ENCODE measurements around the gene KRT82. TPM values are rescaled to one million over a fixed set of nuclear protein-coding genes. Genes with fewer than 3 reads are reported as not detected.

KRT82 gene
- total and polyA plus RNA-seq, 2 experiments from 2014 or later: not detected

DNA sequence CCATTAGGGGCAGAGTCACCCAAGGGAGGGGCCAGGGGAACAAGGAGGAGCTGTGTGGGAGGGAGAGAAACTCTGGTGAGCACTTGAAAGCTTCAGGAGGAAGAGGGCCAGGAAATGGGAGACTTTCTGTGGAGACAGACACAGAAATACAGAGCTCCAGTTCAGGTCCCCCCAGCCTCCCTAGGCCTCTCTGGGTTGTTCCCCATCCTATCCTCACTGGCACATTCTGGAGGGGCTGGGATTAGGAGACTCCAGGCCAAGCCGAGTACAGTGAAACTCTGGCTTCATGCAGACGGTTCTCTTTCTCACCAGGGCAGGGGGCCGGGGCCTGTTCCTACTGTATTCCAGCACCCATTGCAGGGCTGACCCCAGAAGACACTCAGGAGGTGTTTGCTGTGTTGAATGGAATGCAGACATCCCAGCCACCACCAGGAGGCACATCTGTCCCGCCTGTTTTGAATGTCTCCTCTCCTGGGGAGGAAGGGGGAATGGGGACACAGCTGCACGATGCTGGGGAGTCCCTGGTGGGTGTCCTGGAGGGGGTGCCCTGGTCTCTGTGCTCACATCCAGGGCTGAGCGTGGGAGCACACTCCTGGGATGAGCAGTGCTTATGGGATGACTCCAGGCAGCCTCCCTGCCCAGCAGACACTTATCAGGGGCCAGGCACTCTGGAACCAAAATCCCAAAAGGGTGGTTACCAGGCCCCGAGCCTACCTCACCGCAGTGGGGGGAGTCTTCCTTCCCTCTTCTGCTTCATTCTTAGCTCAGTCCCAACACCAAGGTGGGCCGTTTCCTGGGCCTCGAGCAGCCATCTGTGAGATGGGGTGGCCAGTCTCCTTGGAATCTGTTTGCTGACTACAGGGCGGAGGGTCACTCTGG, 15.2 kb downstream of the KRT82 start:
- Histone ChIP-seq H3K79me2 (replicated peaks; ENCODE audit: insufficient read depth) (no peaks in the 10 kb centered on the region), H3K4me2 (no peak overlapping the region), H3K36me3 (ENCODE audit: insufficient read depth) (no peaks in the 10 kb centered on the region), H3K27me3 (ENCODE audit: insufficient read depth) (no peaks in the 10 kb centered on the region), H3K4me1 (ENCODE audit: insufficient read depth) (no peaks in the 10 kb centered on the region), H3K27ac (ENCODE audit: low read depth) (no peak overlapping the region), H3F3A (replicated peaks; ENCODE audit: low read depth) (no peaks in the 10 kb centered on the region), H3K4me3 (no peak overlapping the region), H2AFZ (0 out of 2 replicates have a peak overlapping the region, but pooled peaks have one; percentile 43), H4K20me1 (replicated peaks; ENCODE audit: insufficient read depth) (no peaks in the 10 kb centered on the region), H3K9me2 (ENCODE audit: insufficient read depth) (0 out of 2 replicates have a peak, but pooled peaks cover 2% of the 10 kb centered on the region)
- DNase-seq (ENCODE audit: low spot score) (peak; percentile 73), ATAC-seq (peak; percentile 72)
- Mint-ChIP-seq H3K9me3 (no peaks in the 10 kb centered on the region; the same call in 2 of the 3 replicates), H3K4me1 (peaks cover 8% of the 10 kb centered on the region; the same call in 2 of the 3 replicates), H3K4me3 (no peak overlapping the region), H3K27ac (no peak overlapping the region), H3K36me3 (ENCODE audit: low read depth) (no peaks in the 10 kb centered on the region), H3K27me3 (ENCODE audit: insufficient read depth, low read depth, poor library complexity) (peaks cover 3% of the 10 kb centered on the region)
- no peak for TF ChIP-seq POLR2AphosphoS5 (IDR thresholded peaks at IDR 0.05; ENCODE audit: low read depth)
- TF ChIP-seq, protein P1, sequence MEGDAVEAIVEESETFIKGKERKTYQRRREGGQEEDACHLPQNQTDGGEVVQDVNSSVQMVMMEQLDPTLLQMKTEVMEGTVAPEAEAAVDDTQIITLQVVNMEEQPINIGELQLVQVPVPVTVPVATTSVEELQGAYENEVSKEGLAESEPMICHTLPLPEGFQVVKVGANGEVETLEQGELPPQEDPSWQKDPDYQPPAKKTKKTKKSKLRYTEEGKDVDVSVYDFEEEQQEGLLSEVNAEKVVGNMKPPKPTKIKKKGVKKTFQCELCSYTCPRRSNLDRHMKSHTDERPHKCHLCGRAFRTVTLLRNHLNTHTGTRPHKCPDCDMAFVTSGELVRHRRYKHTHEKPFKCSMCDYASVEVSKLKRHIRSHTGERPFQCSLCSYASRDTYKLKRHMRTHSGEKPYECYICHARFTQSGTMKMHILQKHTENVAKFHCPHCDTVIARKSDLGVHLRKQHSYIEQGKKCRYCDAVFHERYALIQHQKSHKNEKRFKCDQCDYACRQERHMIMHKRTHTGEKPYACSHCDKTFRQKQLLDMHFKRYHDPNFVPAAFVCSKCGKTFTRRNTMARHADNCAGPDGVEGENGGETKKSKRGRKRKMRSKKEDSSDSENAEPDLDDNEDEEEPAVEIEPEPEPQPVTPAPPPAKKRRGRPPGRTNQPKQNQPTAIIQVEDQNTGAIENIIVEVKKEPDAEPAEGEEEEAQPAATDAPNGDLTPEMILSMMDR (conservative IDR thresholded peaks at IDR 0.05; ENCODE audit: low read depth in 2 of 2): peak; percentile 75 to 80

DNA sequence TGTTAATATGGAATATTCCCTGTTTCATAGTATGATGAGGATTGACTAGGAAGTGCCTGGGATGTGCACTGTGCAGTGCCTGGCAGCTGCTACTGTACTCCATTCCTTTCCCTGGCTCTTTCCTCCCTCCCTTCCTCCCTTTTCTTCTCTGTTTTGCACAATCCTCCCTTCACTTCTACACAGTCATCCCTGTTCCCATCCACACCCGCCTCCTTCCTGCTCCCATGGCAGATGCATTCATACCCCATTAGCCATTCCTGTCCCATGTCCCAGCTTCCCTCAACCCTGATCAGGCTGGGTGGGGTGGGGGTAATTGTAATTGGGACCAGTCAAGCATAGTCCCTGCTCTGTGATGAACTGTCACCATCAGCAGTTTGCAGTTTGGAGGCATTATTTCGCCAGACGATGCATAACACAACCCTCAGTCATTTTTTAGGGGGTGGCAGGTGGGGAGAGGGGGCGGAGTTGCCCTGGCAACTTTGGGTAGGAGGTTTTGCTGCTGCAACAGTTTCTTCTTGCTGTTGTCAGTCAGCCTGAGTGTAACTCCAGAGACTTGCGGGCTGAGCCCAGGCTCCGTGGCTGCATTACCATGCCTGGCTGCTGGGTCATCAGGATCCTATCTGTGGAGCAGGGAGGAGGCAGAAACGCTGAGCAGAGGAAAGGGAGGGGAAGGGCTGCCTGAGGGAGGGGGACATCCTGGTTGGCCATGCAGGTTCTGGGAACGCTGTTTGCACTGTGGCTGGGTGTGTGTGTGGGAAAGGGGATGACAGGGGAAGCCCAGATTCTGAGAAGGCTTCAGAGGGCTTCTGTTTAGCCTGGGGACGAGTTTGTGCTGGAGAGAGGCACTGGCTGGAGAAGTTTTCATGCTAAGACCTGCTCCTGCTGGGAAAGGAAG, 16.6 kb downstream of the KRT82 start:
- Histone ChIP-seq H3K4me3 (no peak overlapping the region), H2AFZ (no peak overlapping the region), H4K20me1 (replicated peaks; ENCODE audit: insufficient read depth) (no peaks in the 10 kb centered on the region), H3K79me2 (replicated peaks; ENCODE audit: insufficient read depth) (no peaks in the 10 kb centered on the region), H3K36me3 (ENCODE audit: insufficient read depth) (no peaks in the 10 kb centered on the region), H3K9me2 (ENCODE audit: insufficient read depth) (0 out of 2 replicates have a peak, but pooled peaks cover 2% of the 10 kb centered on the region), H3F3A (replicated peaks; ENCODE audit: low read depth) (no peaks in the 10 kb centered on the region), H3K27me3 (ENCODE audit: insufficient read depth) (no peaks in the 10 kb centered on the region), H3K27ac (ENCODE audit: low read depth) (no peak overlapping the region), H3K4me2 (no peak overlapping the region), H3K4me1 (ENCODE audit: insufficient read depth) (no peaks in the 10 kb centered on the region)
- Mint-ChIP-seq H3K36me3 (ENCODE audit: low read depth) (no peaks in the 10 kb centered on the region), H3K4me3 (no peak overlapping the region), H3K27ac (no peak overlapping the region), H3K27me3 (ENCODE audit: insufficient read depth, low read depth, poor library complexity) (no peaks in the 10 kb centered on the region), H3K4me1 (peaks cover 8% of the 10 kb centered on the region; the same call in 2 of the 3 replicates), H3K9me3 (no peaks in the 10 kb centered on the region; the same call in 2 of the 3 replicates)
- DNase-seq (ENCODE audit: low spot score) (peak; percentile 23), ATAC-seq (peak; percentile 60)
- no peak for TF ChIP-seq ZNF114 (CRISPR knock-in tag; IDR thresholded peaks at IDR 0.05)
- TF ChIP-seq EZH2phosphoT487 (IDR thresholded peaks at IDR 0.05; ENCODE audit: unreplicated experiment): no peak
- no peak for TF ChIP-seq STAT1 (IDR thresholded peaks at IDR 0.05; ENCODE audit: unreplicated experiment)
- TF ChIP-seq, protein P2, sequence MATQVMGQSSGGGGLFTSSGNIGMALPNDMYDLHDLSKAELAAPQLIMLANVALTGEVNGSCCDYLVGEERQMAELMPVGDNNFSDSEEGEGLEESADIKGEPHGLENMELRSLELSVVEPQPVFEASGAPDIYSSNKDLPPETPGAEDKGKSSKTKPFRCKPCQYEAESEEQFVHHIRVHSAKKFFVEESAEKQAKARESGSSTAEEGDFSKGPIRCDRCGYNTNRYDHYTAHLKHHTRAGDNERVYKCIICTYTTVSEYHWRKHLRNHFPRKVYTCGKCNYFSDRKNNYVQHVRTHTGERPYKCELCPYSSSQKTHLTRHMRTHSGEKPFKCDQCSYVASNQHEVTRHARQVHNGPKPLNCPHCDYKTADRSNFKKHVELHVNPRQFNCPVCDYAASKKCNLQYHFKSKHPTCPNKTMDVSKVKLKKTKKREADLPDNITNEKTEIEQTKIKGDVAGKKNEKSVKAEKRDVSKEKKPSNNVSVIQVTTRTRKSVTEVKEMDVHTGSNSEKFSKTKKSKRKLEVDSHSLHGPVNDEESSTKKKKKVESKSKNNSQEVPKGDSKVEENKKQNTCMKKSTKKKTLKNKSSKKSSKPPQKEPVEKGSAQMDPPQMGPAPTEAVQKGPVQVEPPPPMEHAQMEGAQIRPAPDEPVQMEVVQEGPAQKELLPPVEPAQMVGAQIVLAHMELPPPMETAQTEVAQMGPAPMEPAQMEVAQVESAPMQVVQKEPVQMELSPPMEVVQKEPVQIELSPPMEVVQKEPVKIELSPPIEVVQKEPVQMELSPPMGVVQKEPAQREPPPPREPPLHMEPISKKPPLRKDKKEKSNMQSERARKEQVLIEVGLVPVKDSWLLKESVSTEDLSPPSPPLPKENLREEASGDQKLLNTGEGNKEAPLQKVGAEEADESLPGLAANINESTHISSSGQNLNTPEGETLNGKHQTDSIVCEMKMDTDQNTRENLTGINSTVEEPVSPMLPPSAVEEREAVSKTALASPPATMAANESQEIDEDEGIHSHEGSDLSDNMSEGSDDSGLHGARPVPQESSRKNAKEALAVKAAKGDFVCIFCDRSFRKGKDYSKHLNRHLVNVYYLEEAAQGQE (IDR thresholded peaks at IDR 0.05; ENCODE audit: unreplicated experiment): no peak
- TF ChIP-seq, protein P3, sequence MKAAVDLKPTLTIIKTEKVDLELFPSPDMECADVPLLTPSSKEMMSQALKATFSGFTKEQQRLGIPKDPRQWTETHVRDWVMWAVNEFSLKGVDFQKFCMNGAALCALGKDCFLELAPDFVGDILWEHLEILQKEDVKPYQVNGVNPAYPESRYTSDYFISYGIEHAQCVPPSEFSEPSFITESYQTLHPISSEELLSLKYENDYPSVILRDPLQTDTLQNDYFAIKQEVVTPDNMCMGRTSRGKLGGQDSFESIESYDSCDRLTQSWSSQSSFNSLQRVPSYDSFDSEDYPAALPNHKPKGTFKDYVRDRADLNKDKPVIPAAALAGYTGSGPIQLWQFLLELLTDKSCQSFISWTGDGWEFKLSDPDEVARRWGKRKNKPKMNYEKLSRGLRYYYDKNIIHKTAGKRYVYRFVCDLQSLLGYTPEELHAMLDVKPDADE (IDR thresholded peaks at IDR 0.05): no peak
